ENCODE measurements around the gene PLCB1.
"Not testable (repeated sequence)": the region's sequence is repeated elsewhere in the genome, so short reads cannot be mapped to it uniquely, and the experiment has no call there.

The PLCB1 gene

GRCh38 chr20:8131598-8132483 lies at the start of gene PLCB1:
Gene PLCB1 (plus strand): TSS chr20:8132266. CDS start chr20:8132652, 386 bp downstream.
- Histone ChIP-seq H3K36me3 (ENCODE audit: insufficient read depth, low read length) (no peaks in the 10 kb centered on the region), H3K4me1 (ENCODE audit: insufficient read depth, low read length) (peaks cover 45% of the 10 kb centered on the region), H3K9me3 (ENCODE audit: low read length) (no peaks in the 10 kb centered on the region), H3K27ac (ENCODE audit: low read depth, low read length) (peak within 1 kb of the TSS; percentile 89), H3K27me3 (ENCODE audit: control insufficient read depth in 1 of 2, insufficient read depth in 2 of 2, low read length in 2 of 2) (no peaks in the 10 kb centered on the region), H3K9ac (ENCODE audit: low read length) (peak within 1 kb of the TSS; percentile 59), H3K4me3 (ENCODE audit: low read depth in 1 of 2, low read length in 2 of 2) (peak within 1 kb of the TSS; percentile 88 to 90)

DNA sequence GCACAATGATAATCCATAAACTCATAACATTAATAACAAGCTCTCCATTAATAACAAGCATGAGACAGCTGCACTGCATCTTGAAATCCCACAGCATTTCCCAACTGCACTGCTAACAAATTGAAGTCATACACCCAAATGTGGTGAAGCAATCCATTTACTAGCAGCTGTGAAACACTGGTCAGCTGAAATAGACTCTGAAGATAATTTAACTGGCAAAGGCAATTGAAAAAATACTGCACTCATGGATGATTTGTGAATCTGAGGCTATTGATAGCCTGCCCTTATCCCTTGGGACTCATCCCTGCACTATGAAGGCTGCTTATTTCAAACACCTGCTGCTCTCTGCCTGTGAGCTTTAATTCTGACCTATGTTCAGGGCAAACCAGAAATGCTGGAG lies 49.1 kb upstream of the PLCB1 start:
- no peak overlapping the region for H3K27ac ChIP-seq (ENCODE audit: low read depth, low read length)
- H3K27me3 ChIP-seq (ENCODE audit: control insufficient read depth in 1 of 2, insufficient read depth in 2 of 2, low read length in 2 of 2): no peaks in the 10 kb centered on the region
- no peak overlapping the region for H3K4me3 ChIP-seq (ENCODE audit: low read depth in 1 of 2, low read length in 2 of 2)
- H3K4me1 ChIP-seq (ENCODE audit: insufficient read depth, low read length): peaks cover 11% of the 10 kb centered on the region
- H3K9ac ChIP-seq (ENCODE audit: low read length): no peak overlapping the region
- no peaks in the 10 kb centered on the region for H3K9me3 ChIP-seq (ENCODE audit: low read length)
- no peaks in the 10 kb centered on the region for H3K36me3 ChIP-seq (ENCODE audit: insufficient read depth, low read length)

- no peak overlapping the region for H3K4me3 ChIP-seq (ENCODE audit: low read depth in 1 of 2, low read length in 2 of 2)
- H3K9me3 ChIP-seq (ENCODE audit: low read length): no peaks in the 10 kb centered on the region
- H3K9ac ChIP-seq (ENCODE audit: low read length): no peak overlapping the region
- no peaks in the 10 kb centered on the region for H3K27me3 ChIP-seq (ENCODE audit: control insufficient read depth in 1 of 2, insufficient read depth in 2 of 2, low read length in 2 of 2)
- H3K4me1 ChIP-seq (ENCODE audit: insufficient read depth, low read length): peaks cover 13% of the 10 kb centered on the region
- H3K27ac ChIP-seq (ENCODE audit: low read depth, low read length): no peak overlapping the region
- no peaks in the 10 kb centered on the region for H3K36me3 ChIP-seq (ENCODE audit: insufficient read depth, low read length)
These were observed 42.4 kb upstream of the PLCB1 start for GRCh38 chr20:8089668-8090067.

DNA sequence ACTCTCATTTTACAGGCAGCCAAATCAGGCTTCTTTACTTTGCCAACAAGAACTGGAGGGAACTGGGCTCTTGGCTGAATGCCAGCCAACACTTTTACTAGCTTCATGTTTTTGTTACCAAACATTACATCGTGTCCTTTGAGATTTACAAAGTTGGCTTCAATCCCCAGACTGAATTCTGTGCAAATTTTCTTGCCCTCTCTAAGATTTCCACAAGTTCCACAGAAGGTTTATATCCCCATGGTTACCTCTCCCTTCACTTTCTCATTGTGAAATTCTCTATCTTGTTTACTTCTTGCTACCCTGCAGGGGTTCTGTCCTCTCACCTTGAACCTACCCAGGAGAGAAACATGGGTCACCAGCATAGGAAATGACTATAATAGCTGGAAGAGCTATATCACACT lies 37.6 kb upstream of the PLCB1 start:
- no peaks in the 10 kb centered on the region for H3K36me3 ChIP-seq (ENCODE audit: insufficient read depth, low read length)
- no peaks in the 10 kb centered on the region for H3K27me3 ChIP-seq (ENCODE audit: control insufficient read depth in 1 of 2, insufficient read depth in 2 of 2, low read length in 2 of 2)
- no peak overlapping the region for H3K9ac ChIP-seq (ENCODE audit: low read length)
- H3K9me3 ChIP-seq (ENCODE audit: low read length): no peaks in the 10 kb centered on the region
- H3K4me1 ChIP-seq (ENCODE audit: insufficient read depth, low read length): peaks cover 17% of the 10 kb centered on the region
- H3K27ac ChIP-seq (ENCODE audit: low read depth, low read length): peak overlapping the region; percentile 65
- no peak overlapping the region for H3K4me3 ChIP-seq (ENCODE audit: low read depth in 1 of 2, low read length in 2 of 2)

GRCh38 chr20:8094850-8095249 lies 37.2 kb upstream of the PLCB1 start:
- Histone ChIP-seq H3K4me1 (ENCODE audit: insufficient read depth, low read length) (peaks cover 17% of the 10 kb centered on the region), H3K4me3 (ENCODE audit: low read depth in 1 of 2, low read length in 2 of 2) (no peak overlapping the region), H3K27ac (ENCODE audit: low read depth, low read length) (peak overlapping the region; percentile 65), H3K9me3 (ENCODE audit: low read length) (no peaks in the 10 kb centered on the region), H3K36me3 (ENCODE audit: insufficient read depth, low read length) (no peaks in the 10 kb centered on the region), H3K27me3 (ENCODE audit: control insufficient read depth in 1 of 2, insufficient read depth in 2 of 2, low read length in 2 of 2) (no peaks in the 10 kb centered on the region), H3K9ac (ENCODE audit: low read length) (no peak overlapping the region)

- Histone ChIP-seq H3K9me3 (ENCODE audit: low read length) (no peaks in the 10 kb centered on the region), H3K4me1 (ENCODE audit: insufficient read depth, low read length) (peaks cover 17% of the 10 kb centered on the region), H3K27ac (ENCODE audit: low read depth, low read length) (no peak overlapping the region), H3K4me3 (ENCODE audit: low read depth in 1 of 2, low read length in 2 of 2) (no peak overlapping the region), H3K36me3 (ENCODE audit: insufficient read depth, low read length) (no peaks in the 10 kb centered on the region), H3K27me3 (ENCODE audit: control insufficient read depth in 1 of 2, insufficient read depth in 2 of 2, low read length in 2 of 2) (no peaks in the 10 kb centered on the region), H3K9ac (ENCODE audit: low read length) (no peak overlapping the region)
These were observed 36.2 kb upstream of the PLCB1 start for GRCh38 chr20:8095648-8096572.

GRCh38 chr20:8097307-8097706 lies 34.8 kb upstream of the PLCB1 start:
- Histone ChIP-seq H3K36me3 (ENCODE audit: insufficient read depth, low read length) (no peaks in the 10 kb centered on the region), H3K4me3 (ENCODE audit: low read depth in 1 of 2, low read length in 2 of 2) (no peak overlapping the region), H3K27ac (ENCODE audit: low read depth, low read length) (no peak overlapping the region), H3K9me3 (ENCODE audit: low read length) (no peaks in the 10 kb centered on the region), H3K27me3 (ENCODE audit: control insufficient read depth in 1 of 2, insufficient read depth in 2 of 2, low read length in 2 of 2) (no peaks in the 10 kb centered on the region), H3K4me1 (ENCODE audit: insufficient read depth, low read length) (peaks cover 17% of the 10 kb centered on the region), H3K9ac (ENCODE audit: low read length) (no peak overlapping the region)

DNA sequence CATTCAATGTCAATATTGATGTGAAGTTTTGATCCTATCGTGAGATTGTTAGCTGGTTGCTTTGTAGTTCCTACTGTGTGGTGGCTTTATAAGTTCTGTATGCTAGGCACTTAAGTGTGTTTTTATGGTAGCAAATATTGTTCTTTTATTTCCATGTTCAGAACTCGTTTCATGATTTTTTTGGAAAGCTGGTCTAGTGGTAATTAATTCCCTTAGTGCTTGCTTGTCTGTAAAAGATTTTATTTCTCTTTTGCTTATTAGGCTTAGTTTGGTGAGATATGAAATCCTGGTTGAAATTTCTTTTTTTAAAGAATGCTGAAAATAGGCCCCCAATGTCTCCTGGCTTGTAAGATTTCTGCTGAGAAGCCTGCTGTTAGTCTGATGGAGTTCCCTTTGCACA lies 27.8 kb upstream of the PLCB1 start:
- Histone ChIP-seq H3K27ac (ENCODE audit: low read depth, low read length) (no peak overlapping the region), H3K9me3 (ENCODE audit: low read length) (peaks cover 9% of the 10 kb centered on the region), H3K36me3 (ENCODE audit: insufficient read depth, low read length) (no peaks in the 10 kb centered on the region), H3K27me3 (ENCODE audit: control insufficient read depth in 1 of 2, insufficient read depth in 2 of 2, low read length in 2 of 2) (no peaks in the 10 kb centered on the region), H3K9ac (ENCODE audit: low read length) (no peak overlapping the region), H3K4me1 (ENCODE audit: insufficient read depth, low read length) (no peaks in the 10 kb centered on the region), H3K4me3 (ENCODE audit: low read depth in 1 of 2, low read length in 2 of 2) (no peak overlapping the region)

DNA sequence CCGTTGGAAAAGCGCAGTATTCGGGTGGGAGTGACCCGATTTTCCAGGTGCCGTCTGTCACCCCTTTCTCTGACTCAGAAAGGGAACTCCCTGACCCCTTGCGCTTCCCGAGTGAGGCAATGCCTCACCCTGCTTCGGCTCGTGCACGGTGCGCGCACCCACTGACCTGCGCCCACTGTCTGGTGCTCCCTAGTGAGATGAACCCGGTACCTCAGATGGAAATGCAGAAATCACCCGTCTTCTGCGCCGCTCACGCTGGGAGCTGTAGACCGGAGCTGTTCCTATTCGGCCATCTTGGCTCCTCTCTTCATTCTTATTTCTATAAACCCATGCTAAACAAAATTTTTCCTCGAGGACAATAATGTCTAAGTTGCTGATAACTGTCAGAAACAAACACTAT lies 17.5 kb upstream of the PLCB1 start:
- not testable (repeated sequence) for H3K9ac ChIP-seq (ENCODE audit: low read length); H3K9me3 ChIP-seq (ENCODE audit: low read length); H3K27ac ChIP-seq (ENCODE audit: low read depth, low read length); H3K27me3 ChIP-seq (ENCODE audit: control insufficient read depth in 1 of 2, insufficient read depth in 2 of 2, low read length in 2 of 2); H3K4me3 ChIP-seq (ENCODE audit: low read depth in 1 of 2, low read length in 2 of 2); H3K36me3 ChIP-seq (ENCODE audit: insufficient read depth, low read length)
- peaks cover 41% of the 10 kb centered on the region for H3K4me1 ChIP-seq (ENCODE audit: insufficient read depth, low read length)

DNA sequence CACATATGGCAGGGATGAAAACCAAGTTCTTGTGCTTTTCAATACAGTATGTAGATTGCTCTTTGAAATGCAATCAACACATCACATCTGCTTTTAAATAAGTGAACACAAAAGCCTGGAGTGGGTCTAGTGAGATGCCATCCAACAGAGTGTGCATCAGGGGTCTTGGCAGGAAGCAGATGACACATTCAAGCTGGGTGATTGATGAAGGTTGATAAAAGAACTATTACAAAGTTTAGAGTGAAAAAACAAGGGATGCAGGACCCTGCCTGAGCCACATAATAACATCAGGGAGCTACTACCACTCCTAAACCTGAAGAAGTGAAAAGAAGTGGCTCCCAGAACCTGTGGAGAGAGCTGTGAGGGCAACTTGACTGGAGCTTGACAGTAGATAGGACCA lies 16.6 kb upstream of the PLCB1 start:
- peaks cover 41% of the 10 kb centered on the region for H3K4me1 ChIP-seq (ENCODE audit: insufficient read depth, low read length)
- H3K36me3 ChIP-seq (ENCODE audit: insufficient read depth, low read length): no peaks in the 10 kb centered on the region
- H3K27ac ChIP-seq (ENCODE audit: low read depth, low read length): no peak overlapping the region
- H3K9me3 ChIP-seq (ENCODE audit: low read length): no peaks in the 10 kb centered on the region
- no peaks in the 10 kb centered on the region for H3K27me3 ChIP-seq (ENCODE audit: control insufficient read depth in 1 of 2, insufficient read depth in 2 of 2, low read length in 2 of 2)
- H3K4me3 ChIP-seq (ENCODE audit: low read depth in 1 of 2, low read length in 2 of 2): no peak overlapping the region
- H3K9ac ChIP-seq (ENCODE audit: low read length): no peak overlapping the region

- H3K27ac ChIP-seq (ENCODE audit: low read depth, low read length): no peak overlapping the region
- no peak overlapping the region for H3K4me3 ChIP-seq (ENCODE audit: low read depth in 1 of 2, low read length in 2 of 2)
- H3K36me3 ChIP-seq (ENCODE audit: insufficient read depth, low read length): no peaks in the 10 kb centered on the region
- no peaks in the 10 kb centered on the region for H3K9me3 ChIP-seq (ENCODE audit: low read length)
- H3K27me3 ChIP-seq (ENCODE audit: control insufficient read depth in 1 of 2, insufficient read depth in 2 of 2, low read length in 2 of 2): no peaks in the 10 kb centered on the region
- H3K4me1 ChIP-seq (ENCODE audit: insufficient read depth, low read length): peaks cover 41% of the 10 kb centered on the region
- H3K9ac ChIP-seq (ENCODE audit: low read length): no peak overlapping the region
These were observed 15.8 kb upstream of the PLCB1 start for GRCh38 chr20:8116067-8116811.

Measured in muscle layer of colon (tissue), 2 donors.